NCI-H1694 (cell line): ENCODE measurements around the gene KIAA2012.
"Not testable (repeated sequence)": the region's sequence is repeated elsewhere in the genome, so short reads cannot be mapped to it uniquely, and the experiment has no call there.

Experiments
- DNase-seq: peaks from one replicate; lab custom pipeline; 2025; lab: John Stamatoyannopoulos, UW

The KIAA2012 gene

GRCh38 chr2:202116691-202117090 lies 43.6 kb downstream of the KIAA2012 start:
- no peak for DNase-seq

GRCh38 chr2:202118168-202118567 lies 45.1 kb downstream of the KIAA2012 start:
- DNase-seq: no peak

GRCh38 chr2:202120828-202121227 lies 47.8 kb downstream of the KIAA2012 start:
- DNase-seq: no peak

GRCh38 chr2:202121532-202122162 lies 48.6 kb downstream of the KIAA2012 start:
- no peak for DNase-seq

GRCh38 chr2:202122163-202122540 lies 49.1 kb downstream of the KIAA2012 start:
- no peak for DNase-seq

GRCh38 chr2:202122980-202123720 lies 50.1 kb downstream of the KIAA2012 start:
- no peak for DNase-seq

GRCh38 chr2:202124286-202124685 lies 51.2 kb downstream of the KIAA2012 start:
- no peak for DNase-seq

GRCh38 chr2:202127687-202128331 lies 54.8 kb downstream of the KIAA2012 start:
- no peak for DNase-seq

- DNase-seq: no peak
Measured at GRCh38 chr2:202129841-202130240, 56.8 kb downstream of the KIAA2012 start.

GRCh38 chr2:202133200-202133908 lies 60.3 kb downstream of the KIAA2012 start:
- no peak for DNase-seq

GRCh38 chr2:202133909-202134265 lies 60.8 kb downstream of the KIAA2012 start:
- no peak for DNase-seq

GRCh38 chr2:202135091-202135874 lies 62.2 kb downstream of the KIAA2012 start:
- DNase-seq: no peak

- not testable (repeated sequence) for DNase-seq
Measured at GRCh38 chr2:202136039-202136438, 63.0 kb downstream of the KIAA2012 start.

- no peak for DNase-seq
Measured at GRCh38 chr2:202136526-202136925, 63.5 kb downstream of the KIAA2012 start.

- DNase-seq: no peak
Measured at GRCh38 chr2:202140522-202141252, 67.6 kb downstream of the KIAA2012 start.

- DNase-seq: no peak
Measured at GRCh38 chr2:202141329-202141947, 68.4 kb downstream of the KIAA2012 start.

- DNase-seq: no peak
Measured at GRCh38 chr2:202142540-202142939, 69.5 kb downstream of the KIAA2012 start.

GRCh38 chr2:202147775-202148174 lies 74.7 kb downstream of the KIAA2012 start:
- no peak for DNase-seq

- DNase-seq: no peak
Measured at GRCh38 chr2:202148515-202149154, 75.6 kb downstream of the KIAA2012 start.

- DNase-seq: no peak
Measured at GRCh38 chr2:202149155-202149762, 76.2 kb downstream of the KIAA2012 start.
